Measurements from ENCODE around the gene RAB15. TPM values are rescaled to one million over a fixed set of nuclear protein-coding genes. Genes with fewer than 3 reads are reported as not detected.

The RAB15 gene
- total RNA-seq, 1 donor from 2014 or later = 6.5 TPM

DNA sequence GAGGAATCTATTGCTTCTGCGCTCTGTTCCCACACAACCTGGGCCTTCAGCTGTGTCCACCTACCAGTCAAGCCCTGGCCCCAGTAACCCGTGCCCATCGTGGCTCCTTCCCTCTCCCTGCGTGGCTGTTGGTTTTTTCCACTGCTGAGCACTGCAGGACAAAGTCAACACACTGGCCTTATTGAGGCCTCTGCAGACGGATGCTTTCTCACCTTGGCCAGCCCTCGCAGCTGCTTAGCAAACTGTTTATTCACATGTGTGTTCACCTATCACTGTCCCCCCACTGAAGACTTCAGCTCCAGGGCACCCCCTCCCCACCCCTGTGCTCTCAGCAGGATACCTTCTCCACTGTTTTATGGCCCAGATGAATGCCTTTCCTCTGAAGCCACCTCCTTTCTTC, 16.8 kb downstream of the RAB15 start:
- DNase-seq (ENCODE audit: low read depth in 2 of 2) = no peak

DNA sequence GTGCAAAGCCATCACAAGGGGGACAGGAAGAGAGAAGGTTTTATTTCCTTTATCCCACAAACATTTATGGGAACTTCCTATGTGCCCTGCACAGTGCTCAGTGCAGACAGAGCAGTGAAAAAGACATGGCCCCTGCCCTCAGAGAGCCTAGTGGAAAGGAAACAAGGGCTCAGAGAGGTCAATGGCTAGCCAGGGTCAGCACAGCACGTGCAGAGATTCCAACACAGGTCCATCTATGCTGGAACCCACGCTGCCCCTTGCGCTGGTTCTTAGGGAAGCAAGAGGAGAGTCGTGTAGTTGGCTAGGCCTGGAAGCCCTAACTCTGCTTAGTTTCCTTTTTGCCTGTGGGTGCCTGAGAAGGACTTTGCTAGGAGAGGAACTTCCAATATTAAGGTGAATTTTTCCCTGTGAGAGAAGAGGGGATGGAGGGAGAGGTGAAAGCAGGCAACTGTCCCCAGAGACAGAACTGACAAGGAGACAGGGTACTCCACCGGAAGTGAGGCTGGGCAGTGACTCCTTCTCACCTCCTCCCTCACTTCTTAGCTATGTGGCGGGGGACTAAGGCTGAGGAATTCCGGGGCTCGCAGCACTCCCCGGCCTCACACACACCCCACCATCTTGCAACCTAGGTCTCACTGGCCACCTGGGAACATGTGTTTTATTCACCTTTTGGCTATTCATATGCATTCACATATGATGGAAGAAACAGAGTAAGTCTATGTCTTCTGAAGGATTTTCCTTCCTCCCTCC, 17.5 kb downstream of the RAB15 start:
- DNase-seq (ENCODE audit: low read depth in 2 of 2) = no peak

DNA sequence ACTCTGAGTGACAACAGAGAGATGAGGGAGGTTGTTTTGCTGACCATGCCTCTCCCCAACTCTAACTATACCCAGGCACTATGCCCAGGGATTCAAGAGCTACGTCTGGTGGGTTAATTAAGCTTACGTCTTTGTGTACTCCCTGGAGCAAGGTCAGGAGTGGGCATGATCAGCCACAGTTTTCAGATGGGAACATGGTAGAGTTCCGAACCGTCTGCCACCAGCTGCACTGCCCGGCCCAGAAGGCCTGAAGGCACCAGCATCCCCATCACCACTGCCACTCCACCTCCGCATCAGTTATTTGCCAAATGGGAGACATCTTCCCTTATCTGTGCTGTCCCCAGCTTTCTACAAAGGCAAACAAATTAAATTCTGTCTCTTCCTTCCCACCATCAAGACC, 18.5 kb downstream of the RAB15 start:
- DNase-seq (ENCODE audit: low read depth in 2 of 2) = no peak

DNA sequence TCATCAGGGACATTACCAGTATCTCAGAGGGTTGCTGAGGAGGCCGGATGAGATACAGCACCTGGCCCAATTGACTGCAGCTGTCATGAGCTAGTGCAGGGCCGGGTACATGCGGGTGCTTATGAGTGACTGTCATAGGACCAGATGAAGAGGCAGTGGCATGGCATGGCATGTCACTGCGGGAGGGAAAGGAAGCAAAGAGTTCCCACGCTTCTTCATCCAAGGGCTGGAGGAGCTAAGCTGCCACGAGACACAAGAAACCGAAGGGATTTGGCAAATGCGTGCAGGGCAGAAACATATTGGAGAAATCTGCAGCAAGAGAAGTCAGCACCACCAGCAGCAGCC, 18.9 kb downstream of the RAB15 start:
- no peak for DNase-seq (ENCODE audit: low read depth in 2 of 2)

DNA sequence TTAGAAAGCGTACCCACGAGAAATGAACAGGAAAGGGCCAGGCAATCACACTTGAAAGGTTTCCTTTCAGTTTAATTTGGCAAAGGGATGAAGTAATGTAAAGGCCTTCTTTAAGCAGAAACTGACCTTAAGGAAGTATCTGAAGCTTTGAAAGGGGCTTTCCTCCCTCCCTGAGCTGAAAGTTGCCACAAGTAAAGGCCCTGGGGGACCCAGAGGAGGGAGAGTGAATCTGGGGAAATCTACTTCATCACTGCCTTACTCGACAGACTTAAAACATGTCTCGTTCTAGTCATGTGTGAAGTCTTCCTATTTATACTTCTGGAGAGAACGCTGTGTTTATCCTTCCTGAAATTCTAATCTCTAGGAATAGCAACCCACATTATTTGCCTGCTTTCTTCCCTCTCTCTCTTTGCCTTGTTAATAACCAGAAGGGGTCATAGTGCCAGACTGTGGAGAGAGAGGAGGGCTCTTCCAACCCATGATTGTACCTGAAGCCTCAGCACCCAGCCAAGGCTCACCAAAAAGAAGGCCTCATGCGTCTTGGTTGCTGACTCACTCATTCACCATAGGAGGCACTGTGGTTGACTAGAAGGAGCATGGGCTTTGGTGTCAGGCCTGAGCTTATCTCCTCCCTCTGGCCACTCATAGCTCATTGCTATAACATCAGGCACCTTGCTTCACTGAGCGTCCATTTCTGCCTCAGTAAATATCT, 19.4 kb downstream of the RAB15 start:
- no peak for DNase-seq (ENCODE audit: low read depth in 2 of 2)

DNA sequence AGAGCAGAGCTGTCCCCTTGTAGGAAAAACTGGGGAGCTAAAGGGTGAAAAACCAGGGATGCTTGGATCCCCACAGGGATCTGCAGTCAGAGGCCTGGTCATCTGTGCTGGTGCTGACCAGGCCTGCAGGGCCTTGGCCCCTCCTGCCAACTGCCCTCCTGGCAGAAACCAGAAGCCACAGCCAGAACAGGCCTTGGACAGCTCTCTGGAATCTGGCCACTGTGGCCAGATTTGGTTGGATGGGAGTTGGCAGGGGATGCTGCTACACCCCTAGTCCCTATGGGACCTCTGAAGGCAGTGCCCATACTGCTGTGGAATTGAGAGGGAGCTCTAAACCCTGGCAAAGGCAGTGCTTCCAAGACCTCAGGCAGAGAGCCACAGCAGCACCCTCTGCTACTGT, 20.4 kb downstream of the RAB15 start:
- no peak for DNase-seq (ENCODE audit: low read depth in 2 of 2)

DNA sequence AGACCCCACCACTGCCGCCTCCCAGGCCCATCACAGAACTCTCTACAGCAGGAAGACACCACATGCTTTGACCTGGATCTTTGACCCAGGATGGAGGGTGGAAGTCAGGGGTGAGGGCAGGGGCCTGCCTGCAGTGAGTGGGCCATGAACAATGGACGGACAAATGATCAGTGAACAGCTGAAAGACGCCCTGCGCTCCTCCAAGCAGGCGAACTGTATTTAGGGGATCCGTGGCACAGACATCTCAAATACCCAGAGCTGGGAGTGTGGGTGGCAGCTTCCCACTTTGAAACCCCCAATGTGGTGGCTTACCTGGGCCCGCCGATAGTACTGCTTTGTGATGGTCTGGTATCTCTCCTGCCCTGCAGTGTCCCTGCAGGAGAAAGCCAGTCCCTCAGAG, 20.8 kb downstream of the RAB15 start:
- no peak for DNase-seq (ENCODE audit: low read depth in 2 of 2)

DNA sequence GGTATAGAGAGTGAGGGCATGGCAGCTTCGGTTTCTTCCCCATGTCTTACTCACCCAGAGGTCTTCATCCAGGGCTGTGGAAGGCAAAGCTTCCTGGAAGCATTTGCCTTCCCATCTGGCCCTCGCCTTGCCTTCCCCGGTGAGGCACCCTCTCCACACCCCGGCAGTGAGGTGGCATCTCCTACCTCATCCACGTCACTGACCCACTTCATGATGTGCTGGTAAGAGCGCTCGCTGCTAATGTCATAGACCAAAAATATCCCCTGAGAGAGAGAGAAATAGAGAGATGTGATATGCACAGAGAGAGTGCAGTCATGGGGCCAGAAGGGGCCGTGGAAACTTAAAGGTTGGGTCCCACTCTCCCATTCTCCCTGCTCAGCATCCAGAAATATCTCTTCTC, 21.2 kb downstream of the RAB15 start:
- DNase-seq (ENCODE audit: low read depth in 2 of 2) = no peak

DNA sequence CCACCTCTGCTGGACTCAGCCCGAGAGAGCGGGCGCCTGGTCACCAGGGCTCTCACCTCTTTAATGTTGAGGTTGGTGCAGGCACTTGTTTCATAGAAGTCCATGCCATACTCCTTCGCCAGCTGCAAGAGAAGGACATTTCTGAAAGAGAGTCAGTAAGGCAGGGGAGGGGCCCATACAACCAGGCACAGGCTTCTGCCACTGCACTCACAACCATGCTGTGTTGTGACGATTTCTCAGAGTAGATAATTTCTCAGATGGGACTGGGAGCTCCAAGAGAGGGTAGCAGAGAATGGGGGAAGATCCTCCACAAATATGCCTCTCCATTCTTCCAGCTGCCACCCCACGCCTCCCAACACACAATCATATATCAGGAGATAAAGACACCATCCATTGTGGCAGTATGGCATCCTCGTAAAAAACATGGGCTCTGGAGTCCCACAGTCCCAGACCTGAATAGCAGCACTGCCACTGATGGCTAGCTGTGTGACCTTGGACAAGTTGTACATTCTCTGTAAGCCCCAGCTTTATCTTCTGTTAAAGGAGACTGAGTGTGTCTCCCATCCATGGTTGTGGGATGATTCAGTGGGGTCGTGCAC, 23.4 kb downstream of the RAB15 start:
- no peak for DNase-seq (ENCODE audit: low read depth in 2 of 2)

DNA sequence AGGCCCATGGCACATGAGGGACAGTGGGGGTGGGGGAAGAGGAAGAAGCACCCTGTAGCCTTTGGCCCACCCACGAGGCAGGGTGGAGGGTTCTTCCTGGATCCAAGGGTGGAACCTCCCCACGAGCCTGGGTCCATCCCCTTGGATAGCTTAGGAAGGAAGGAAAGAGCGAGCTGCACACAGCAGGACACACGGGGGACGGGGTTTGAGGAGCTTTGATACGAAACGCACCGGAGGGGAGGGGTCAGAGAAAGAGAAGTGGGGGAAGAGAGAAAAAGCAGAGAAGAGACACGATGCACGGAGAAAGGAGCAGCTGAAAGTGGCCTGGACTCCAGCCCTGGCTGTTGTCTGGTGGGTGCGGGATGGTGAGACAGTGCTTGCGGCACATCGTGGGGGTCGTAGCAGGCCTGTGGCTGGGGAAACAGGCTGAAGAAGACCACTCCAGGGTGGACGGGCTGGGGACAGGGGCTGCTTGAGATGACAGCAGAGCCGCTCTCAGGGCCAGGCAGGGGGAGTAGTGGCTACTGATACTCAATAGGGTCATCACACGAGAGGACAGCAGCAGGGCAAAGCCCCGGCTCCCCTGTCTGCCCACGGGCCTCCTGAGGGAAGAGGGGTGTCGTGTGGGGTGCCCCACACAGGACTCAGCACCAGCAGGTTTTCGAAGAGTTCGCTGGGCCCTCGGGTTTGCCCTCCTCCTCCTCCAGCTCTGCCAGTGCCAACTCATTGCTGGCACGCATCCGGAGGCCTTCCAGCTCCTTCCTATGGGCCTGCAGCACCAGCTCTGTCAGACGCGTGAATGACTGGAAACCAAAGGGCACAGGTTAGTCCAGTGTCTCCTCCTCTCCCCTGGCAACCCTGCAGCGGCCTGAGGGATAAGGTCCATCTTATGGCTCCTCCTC, 24.2 kb downstream of the RAB15 start:
- DNase-seq (ENCODE audit: low read depth in 2 of 2) = no peak

DNA sequence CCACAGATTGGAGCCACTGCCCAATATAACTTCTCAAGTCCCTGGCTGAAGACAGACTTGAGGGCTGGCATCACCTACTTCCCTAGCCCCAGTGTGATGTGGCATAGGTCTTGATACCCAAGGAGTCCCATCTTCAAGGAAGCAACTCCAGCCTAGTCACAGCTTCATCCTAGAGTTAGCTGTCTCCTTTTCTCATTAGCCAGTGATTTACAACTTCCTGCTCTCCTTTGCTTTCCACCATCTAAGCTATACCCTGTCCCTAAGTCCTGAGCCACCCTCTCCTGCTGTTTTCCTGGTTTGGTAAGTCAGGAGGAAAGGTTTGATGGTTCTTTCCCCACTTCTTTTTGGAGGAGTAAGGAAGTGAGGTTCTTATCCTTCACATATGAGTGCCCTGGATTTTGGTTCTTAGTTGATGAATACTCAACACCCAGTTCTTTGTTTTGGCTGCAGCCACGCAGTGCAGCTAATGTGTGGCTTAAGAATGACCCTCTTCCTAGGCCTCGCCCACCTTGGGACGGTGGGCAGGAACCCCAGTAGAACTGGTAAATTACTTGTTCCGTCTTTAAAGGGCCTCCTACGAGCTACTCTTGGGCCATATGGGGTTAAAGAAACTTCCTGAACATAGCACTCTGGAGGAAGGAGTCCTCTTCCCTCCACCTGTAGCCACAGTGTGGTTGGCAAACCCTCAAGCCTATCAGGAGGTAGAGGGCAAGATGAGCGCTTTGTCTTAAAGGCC, 25.7 kb downstream of the RAB15 start:
- no peak for DNase-seq (ENCODE audit: low read depth in 2 of 2)

DNA sequence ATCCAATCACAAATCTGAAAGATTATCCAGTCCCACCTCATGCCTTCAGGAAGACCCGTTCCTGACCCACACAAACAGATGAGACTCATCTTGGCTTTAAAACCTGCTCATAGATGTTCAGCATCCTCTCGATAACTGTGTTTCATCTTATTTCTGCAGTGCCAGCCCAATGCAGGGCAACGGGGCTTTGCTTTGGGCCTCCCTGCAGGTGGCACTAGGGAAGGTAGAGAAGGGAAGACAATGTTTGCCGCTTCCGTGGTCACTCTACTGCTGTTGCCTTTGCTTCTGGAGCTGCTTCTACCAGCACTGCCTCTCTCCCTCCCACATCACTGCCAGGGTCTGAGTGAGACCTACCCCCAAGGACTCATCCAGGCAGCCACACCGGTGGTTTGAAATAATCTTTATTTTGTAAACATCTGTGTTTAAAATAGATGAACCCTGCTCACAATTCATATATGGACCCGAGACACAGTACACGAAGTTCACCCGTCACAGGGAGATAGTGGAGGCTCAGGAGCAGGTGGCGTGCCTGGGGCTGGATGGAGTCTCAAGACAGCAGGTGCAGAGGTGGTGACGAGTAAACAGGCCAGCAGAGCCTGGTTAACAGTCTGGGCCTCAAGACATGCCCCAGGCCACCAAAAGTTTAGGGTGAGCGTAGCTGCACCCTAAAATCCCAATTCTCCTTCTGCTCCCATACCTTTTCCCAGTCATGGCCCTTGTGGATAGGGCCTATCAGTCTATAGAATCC, 26.5 kb downstream of the RAB15 start:
- no peak for DNase-seq (ENCODE audit: low read depth in 2 of 2)

DNA sequence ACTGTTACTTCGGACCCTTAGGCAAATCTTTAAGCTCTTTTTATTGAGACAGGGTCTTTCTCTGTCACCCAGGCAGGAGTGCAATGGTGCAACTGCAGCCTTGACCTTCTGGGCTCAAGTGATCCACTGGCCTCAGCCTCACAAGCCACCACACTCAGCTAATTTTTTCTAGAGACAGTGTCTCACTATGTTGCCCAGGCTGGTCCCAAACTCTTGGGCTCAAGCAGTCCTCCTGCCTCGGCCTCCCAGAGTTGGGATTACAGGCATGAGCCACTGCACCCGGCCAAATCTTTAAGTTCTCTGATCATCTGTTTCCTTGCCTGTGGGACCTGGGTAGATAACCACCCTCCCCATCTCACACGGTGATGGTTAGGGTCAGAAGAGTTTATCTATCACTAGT, 27.3 kb downstream of the RAB15 start:
- DNase-seq (ENCODE audit: low read depth in 2 of 2) = no peak

DNA sequence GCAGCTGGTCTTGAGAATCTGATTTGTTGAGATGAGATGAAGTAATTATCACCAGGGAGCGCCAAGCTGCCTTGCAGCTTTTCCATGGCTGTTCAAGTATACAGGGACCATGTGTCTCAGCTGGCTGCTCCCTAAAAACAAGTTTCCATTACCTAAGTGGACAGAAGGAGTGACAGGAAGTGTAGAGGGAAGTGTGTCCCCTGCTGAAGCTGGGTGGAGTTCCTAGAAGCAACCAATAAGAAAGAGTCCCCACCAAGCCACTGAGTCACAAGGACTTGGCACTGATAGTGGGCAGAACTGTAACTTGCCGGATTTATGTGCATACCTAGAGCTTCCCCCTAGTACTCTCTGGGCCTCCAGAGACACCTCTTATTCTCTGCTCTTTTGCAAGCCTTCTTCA, 28.1 kb downstream of the RAB15 start:
- DNase-seq (ENCODE audit: low read depth in 2 of 2) = no peak

DNA sequence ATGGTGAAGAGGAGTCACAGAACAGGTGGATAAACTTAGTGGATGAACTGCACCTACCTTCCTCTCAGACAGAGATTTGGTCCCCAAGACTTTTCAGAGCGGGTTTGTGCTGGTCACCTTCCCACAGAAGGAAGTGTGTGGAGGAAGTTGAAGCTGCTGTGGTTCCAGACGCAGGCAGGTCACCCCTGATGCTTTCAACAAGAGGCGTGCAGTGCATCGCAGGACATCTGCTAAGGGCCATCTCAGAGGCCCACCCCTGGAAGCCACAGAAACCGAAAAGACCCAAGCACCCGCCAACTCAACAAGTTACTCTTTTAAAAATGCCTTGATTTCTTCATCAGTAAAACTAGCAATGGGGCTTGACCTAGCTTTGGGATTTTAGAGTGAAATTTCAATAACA, 28.6 kb downstream of the RAB15 start:
- DNase-seq (ENCODE audit: low read depth in 2 of 2) = no peak

DNA sequence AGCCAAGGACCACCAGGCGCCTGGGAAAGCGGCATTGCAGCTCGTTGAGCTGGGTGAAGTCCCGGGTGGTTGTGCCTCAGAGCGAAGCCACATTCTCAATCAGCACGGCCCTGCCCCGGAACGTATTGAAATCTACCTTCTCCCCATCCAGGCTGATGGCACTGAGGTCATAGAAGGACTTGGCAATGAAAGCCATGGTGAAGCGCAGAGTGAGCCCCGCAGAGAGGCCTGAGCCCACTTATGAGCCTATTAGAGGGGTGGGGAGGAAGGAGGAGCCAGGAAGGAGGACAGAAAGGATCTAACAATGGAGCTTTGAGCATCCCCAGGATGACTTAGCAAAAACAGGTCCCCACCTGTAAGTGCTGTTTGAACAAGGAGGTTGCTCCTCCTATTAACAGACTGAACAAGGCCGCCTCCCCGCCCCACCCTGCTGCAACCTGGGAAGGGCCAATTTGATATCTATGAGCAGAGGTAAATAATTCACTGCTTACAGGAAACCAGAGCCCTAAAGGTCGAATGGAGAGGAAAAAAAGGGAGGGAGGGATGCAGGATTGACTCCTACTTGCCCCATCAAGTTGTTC, 29.5 kb downstream of the RAB15 start, which contains the start of gene GPX2:
GPX2 (minus strand) TSS at position 215 of the 581 bp plus-strand sequence; CDS start at position 196, 19 bp downstream.
- no peak for DNase-seq (ENCODE audit: low read depth in 2 of 2)

DNA sequence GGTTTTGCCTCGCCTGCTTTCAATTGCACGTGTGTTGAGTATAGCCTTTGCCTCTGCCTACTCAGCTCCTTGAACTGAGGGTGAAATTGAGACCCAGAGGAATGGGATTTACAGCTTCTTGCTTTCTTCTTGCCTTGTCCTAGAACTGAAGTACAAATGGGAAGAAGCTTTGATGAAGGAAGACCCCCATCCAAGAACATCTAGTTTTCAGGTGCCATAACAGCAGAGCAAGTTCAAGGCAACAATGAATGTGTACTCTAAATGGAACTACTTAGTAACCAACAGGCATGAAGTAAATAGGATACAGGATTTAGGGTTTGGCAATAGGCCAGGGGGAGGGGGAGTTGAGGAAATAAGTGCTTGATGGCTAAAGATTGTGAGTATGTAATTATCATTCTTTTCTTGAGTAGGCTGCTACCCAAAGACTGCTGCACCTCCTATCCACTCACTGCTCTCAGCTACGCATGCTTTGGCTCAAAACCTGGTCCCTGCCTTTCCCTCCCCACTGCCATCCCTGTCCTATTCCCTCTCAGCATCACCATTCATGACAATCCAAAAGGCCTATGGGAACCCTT, 31.7 kb downstream of the RAB15 start:
- no peak for DNase-seq (ENCODE audit: low read depth in 2 of 2)

DNA sequence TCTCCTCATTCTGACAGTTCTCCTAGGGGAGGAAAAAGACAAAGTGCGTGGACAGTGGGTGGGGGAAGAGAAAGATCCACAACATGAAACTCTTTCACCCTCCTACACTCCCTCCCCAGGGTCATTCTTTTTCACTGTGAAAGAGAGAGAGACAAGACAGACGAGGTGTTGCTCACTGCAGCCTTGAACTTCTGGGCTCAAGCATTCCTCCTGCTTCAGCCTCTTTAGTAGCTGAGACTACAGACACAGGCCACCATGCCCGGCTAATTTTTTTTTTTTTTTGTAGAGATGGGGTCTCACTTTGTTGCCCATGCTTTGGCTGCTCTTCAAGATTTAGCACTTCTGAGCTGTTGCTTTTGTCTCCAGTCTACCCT, 32.3 kb downstream of the RAB15 start:
- DNase-seq (ENCODE audit: low read depth in 2 of 2) = no peak

DNA sequence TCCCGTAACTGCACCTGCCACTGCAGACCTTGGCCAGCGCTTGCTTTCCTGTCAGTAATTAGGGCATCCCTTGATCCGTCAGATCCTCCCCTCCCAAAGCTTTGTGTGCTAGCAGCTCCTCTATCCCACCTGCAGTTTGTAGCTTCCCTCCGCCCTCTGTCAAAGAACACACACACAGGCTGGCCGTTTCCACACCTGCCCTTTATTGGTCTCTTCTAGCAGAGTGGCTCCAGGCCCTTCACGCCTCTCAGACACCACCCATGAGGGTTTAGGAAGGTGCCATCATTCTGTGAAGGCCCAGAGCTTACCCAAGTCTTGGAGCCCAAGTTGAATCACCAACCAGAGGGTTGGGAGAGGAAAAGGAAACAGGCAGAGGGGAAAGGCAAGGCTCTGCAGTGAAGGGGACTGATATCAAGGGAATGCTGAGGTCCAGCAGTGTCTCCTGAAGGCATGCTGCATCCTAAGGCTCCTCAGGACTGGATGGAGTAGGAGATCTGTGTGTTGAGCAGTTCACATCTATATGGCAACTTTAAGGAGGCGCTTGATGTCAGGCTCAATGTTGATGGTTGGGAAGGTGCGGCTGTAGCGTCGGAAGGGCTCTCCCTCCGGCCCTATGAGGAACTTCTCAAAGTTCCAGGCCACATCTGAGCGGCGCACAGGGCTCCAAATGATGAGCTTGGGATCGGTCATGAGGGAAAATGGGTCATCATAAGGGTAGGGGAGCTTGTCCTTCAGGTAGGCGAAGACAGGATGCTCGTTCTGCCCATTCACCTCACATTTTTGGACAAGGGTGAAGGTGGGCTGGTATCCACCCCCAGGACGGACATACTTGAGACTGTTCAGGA, 32.9 kb downstream of the RAB15 start:
- no peak for DNase-seq (ENCODE audit: low read depth in 2 of 2)
